ENCODE results near the gene PTMS.

Gene PTMS

GRCh38 chr12:6752921-6753771, 13.0 kb upstream of the PTMS start, which contains the start of gene MLF2:
TSS of gene MLF2 (minus strand) at chr12:6753141. CDS start at chr12:6752334, 807 bp downstream.
- DNase-seq: peak; percentile 89

GRCh38 chr12:6753772-6754356, 12.3 kb upstream of the PTMS start:
- no peak for DNase-seq

- DNase-seq: no peak
These were observed 11.8 kb upstream of the PTMS start for GRCh38 chr12:6754411-6754810.

- DNase-seq: no peak
These were observed 9.0 kb upstream of the PTMS start for GRCh38 chr12:6757028-6757690.

- no peak for DNase-seq
These were observed 7.6 kb upstream of the PTMS start for GRCh38 chr12:6758506-6759095.

- DNase-seq: no peak
These were observed 6.4 kb upstream of the PTMS start for GRCh38 chr12:6759741-6760140.

GRCh38 chr12:6763380-6763779, 2.8 kb upstream of the PTMS start:
- no peak for DNase-seq

GRCh38 chr12:6764011-6764828, 1.9 kb upstream of the PTMS start:
- DNase-seq: peak; percentile 98

- no peak for DNase-seq
These were observed 1.0 kb upstream of the PTMS start for GRCh38 chr12:6765048-6765633.

- DNase-seq: peak; percentile 34
These were observed 637 bp downstream of the PTMS start for GRCh38 chr12:6766651-6767349.

- DNase-seq: no peak
These were observed 1.5 kb downstream of the PTMS start for GRCh38 chr12:6767353-6768319.

- DNase-seq: no peak
These were observed 2.3 kb downstream of the PTMS start for GRCh38 chr12:6768437-6768914.

GRCh38 chr12:6768990-6769389, 2.8 kb downstream of the PTMS start:
- no peak for DNase-seq

GRCh38 chr12:6769666-6770065, 3.5 kb downstream of the PTMS start:
- no peak for DNase-seq

GRCh38 chr12:6770094-6770493, 3.9 kb downstream of the PTMS start:
- DNase-seq: no peak

GRCh38 chr12:6770600-6770999, 4.4 kb downstream of the PTMS start:
- DNase-seq: no peak

GRCh38 chr12:6771091-6771495, 4.9 kb downstream of the PTMS start:
- DNase-seq: no peak

- no peak for DNase-seq
These were observed 5.6 kb downstream of the PTMS start for GRCh38 chr12:6771509-6772330.

GRCh38 chr12:6772331-6772695, 6.2 kb downstream of the PTMS start, which contains the start of gene LAG3:
TSS of gene LAG3 (plus strand) at chr12:6772520. CDS start at chr12:6772853, 333 bp downstream.
- DNase-seq: no peak
